HG02840 (cell line): ENCODE measurements around the gene CFDP1.
"Not testable (repeated sequence)": the region's sequence is repeated elsewhere in the genome, so short reads cannot be mapped to it uniquely, and the experiment has no call there.

ENCODE experiments used
- ATAC-seq: cut with Tn5 transposase; IDR thresholded peaks from one replicate; pipeline ENCODE4 v1.9.1; 2021; ENCODE audit warnings: mild to moderate bottlenecking, moderate library complexity, moderate number of reproducible peaks; ENCODE audit not compliant: unreplicated experiment, low FRiP score

CFDP1 gene

DNA sequence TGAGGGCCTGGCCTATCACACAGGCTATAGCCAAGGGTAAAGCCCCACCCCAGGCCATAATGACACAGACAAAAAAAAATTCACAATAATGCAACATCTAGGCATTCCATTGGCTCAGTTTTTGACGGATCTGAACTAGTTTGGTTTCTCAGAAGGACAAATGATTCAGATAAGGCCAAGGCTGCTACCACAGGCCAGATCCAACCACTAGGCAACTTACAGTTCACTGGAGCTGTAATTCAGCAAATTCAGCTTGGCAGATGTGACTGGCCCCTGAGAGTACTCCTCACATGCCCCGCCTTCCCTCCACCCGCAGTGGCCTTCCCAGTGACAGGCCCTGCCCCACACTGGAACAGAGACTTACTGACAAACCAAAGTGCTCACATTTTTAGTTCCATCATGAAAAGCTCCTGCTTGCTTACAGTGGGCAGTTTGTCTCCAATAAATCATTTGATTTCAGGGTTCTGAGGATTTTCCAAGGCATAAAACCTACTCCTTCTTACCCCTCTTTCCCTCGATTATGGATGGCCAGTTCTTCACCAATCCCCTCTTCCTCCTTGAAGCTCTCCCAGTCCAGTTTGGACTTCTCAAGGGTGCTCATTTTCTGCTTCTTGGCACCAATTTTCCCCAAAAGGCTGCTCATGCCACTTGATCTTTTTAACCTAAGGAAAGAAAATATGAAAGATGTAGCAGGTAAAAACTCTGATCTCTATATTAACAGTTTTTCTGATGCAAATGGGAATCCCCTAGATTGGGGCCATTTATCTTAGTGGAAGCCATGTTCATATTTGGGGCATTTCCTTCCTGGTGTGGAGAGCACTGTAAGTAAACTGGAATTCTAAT, 128.6 kb downstream of the CFDP1 start:
- no peak for ATAC-seq

DNA sequence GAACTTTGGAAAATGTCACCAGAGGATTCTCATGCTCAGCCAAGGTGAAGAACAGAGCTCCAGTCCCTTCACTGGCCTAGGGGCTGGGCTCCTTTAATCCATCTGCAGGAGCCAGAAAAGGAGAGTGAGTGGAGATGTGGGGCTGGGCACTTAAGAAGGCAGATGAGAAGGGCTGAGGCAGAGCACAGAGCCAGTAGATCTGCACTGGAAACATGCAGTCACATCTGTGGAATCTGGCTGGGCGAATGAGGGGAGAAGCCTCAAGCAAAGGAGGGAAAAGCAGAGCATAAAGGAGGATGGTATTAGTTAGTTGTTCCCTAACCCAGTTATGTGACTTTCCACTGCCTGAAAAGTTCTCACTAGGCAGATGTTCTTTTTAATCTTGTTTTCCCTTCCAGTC, 131.5 kb downstream of the CFDP1 start:
- no peak for ATAC-seq

DNA sequence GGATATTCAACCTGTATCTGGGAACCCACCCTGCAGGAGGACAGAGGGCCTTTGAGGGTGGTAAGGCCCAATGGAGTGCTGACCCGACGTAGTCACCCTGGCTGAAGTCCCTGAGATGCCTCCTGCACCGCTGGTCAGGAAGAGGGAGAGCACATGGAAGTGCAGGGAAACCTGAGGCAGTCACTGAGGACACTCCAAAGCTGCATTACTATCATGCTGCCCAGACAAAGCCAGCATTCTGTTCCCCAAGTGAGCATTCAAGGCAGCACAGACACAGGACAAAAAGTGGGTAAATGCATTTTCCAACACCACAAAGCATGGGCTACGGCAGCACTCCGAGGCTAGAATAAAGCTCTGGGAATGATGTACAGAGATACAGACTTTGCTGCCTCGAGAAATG, 135.0 kb downstream of the CFDP1 start:
- no peak for ATAC-seq

DNA sequence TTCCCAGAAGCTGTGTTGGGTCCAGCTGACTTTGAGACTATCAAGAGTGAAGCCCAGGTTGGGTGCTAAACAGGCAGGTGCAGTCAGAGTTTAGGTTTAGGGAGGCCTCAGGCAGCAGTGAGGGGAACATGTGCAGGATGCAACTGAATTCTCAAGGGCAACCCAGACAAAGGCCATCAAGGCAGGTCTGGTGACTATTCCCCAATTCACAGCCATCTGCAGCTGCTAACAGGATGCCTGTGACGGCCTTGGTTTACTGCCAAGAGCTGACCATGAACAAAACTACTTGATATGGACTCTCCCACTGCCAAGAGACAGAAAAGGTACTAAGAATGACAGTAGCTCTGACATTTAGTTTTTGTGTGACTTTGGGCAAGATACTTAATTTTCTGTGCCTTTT, 136.7 kb downstream of the CFDP1 start:
- no peak for ATAC-seq

DNA sequence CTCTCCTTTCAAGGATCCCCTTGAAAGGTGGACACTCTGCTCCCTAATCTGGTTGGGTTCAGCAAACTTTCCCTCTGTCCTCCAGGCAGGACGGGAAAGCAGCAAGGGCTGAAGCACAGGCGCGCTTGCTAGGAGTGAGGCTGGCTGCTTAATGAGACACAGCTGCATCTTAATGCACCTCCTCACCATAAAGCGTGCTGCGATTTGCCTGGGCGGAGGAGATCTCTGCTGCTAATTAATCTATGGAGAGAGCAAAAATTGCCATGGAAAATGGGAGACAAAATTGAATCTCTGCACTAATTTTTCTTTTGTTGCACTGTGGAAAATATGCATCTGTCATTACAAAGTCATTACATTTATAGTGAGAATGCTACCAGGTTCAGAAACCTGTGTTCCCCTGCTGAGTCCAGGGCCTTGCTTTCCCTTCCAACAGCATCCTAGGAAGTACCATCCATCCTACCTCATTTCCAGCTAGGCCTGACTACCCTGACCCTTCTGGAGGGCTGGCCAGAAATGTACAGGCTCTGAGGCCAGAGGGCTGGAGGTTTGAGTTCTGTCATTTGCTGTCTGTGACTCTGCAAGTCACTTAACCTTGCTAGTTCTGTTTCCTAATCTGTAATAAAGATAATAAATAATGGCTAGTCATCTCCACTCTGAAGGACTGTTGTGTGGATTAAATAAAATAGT, 138.4 kb downstream of the CFDP1 start:
- ATAC-seq, result no peak

DNA sequence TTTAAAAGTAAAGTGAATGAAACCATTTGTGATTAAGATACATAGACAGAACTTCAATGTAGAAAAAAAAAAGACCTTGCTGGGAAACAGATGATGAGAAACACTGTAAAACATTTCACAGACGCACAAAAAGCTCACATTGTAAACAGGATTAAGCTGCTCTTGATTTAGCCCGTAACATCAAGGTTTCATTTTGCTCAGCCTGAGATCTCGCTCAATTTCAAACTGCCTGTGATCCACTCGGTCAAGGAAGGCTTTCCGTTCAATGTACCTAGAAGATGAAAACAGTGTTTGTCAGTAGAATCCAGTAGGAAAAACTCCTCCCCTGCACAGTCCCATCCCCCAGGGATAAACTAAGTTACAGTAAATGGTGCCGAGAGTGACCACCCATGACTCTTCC, 139.5 kb downstream of the CFDP1 start:
- ATAC-seq, result no peak

DNA sequence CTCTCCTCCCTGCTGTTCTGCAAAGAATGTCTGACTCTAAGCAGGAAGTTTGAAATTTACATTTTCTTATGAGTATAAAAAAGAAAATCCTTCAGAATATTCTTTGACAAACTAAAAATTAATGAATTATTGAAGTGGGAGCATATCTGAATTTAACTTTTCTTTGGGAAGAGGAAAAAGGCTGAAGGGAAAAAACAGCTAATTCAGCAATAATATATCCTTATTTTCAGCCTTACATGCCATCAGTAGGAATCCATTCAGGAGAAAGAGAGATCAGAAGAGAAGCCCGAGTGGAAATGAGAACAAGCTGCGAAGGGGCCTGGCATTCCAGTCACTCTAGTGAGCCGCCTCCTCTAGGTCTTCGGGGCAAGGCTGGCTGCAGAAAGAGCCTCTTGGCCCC, 140.1 kb downstream of the CFDP1 start:
- no peak for ATAC-seq

DNA sequence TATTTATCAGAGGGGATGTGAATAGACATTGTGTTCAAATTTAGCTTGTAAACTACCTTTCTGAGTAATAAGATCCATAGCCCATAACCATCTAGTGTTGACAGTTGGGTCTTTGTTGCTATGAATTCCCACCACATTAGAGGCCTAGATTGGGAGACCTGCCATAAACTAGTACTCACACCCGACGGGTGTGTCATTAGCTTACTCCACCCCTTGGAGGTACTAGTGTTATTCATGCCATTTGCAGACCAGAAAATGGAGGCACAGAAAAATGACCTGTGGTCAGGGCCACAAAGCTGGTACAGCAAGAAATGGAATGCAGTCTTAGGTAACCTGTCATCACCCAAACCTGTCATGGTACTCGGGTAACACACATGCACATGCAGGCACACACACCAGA, 140.6 kb downstream of the CFDP1 start:
- no peak for ATAC-seq

DNA sequence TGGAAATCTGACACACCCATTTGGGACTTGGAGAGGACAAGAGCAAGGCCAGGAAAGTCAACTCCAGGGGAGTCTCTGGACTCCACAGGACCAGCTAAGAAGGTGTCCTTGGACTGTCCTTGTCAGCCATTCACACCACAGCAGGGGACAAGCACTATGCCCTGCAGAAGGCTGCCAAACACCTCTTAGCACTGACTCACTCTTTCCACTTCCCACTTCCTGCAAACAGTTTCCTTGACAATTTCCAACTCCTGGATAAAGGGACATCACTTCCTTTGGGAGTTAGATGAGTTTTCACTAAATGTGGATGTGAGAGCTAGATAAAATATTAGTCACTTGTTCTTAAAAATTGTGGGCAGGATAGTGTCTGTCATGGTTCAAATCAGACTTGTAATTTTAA, 144.1 kb downstream of the CFDP1 start:
- ATAC-seq, result no peak

DNA sequence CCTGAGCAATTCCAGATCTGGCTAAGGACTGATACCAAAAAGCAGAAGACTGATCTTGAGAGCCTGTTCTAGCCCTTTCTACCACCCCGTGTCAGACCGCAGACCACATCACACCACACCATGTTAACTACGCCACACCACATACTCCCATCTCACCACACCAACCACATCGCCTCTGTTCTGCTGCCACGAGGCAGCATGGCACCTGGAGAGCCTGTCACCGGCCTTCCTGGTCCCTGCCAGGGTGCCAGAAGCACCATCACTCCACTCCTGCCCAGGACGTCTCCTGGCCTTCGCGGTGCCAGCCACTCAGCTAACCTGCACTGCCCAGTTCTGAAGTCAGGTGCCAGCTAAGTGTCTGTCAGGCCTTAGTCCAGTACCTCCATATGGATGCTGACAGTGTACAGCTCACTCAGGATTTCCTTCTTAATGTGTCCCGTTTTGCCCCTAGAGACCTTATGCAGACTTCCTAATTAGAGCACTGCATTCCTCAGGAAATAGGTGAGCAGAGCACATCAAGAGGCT, 144.6 kb downstream of the CFDP1 start:
- no peak for ATAC-seq

DNA sequence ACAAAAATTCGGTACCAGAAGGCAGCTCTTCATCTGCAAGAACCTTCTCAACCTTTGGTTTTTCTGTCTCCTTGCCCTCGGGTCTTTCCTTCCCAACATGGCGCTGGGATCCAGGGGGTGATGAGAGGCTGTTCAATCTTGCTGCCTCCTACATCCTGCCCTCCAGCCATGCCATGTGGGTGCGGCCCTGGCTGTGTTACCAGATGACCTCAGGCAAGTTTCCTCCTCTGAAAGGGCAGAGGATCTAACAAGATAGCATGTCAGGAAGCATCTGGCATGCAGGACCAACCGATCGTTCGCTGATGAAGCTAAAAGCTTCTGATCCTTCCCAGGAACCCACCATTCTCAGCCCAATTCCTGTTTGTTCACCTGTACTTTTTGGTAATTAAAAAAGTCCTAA, 145.1 kb downstream of the CFDP1 start:
- no peak for ATAC-seq

DNA sequence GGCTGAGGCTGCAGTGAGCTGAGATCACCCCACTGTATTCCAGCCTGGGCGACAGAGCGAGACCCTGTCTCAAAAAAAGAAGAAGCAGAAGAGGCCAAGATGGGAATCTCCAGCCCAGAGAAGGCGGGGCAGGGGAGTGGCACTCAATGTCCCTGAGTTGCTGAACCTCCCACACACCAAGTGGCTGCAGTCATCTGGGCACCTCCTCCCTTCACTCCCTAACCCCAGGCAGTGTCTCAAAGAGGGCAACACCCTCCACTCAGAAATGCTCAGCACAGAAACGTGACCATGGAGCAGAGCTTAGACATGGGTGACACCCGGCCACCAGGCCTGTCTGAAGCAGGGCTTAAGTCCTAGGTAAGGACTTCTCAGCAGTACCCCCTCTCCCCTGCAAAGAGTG, 145.6 kb downstream of the CFDP1 start:
- no peak for ATAC-seq

DNA sequence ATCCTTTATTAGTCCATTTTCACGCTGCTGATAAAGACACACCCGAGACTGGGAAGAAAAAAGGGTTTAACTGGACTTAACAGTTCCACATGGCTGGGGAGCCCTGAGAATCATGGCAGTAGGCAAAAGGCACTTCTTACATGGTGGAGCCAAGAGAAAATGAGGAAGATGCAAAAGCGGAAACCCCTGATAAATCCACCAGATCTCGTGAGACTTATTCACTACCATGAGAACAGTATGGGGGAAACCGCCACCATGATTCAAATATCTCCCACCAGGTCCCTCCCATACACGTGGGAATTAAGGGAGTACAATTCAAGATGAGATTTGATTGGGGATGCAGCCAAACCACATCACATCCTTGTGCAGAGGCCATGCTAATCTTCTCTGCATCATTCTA, 146.9 kb downstream of the CFDP1 start:
- ATAC-seq, result no peak

DNA sequence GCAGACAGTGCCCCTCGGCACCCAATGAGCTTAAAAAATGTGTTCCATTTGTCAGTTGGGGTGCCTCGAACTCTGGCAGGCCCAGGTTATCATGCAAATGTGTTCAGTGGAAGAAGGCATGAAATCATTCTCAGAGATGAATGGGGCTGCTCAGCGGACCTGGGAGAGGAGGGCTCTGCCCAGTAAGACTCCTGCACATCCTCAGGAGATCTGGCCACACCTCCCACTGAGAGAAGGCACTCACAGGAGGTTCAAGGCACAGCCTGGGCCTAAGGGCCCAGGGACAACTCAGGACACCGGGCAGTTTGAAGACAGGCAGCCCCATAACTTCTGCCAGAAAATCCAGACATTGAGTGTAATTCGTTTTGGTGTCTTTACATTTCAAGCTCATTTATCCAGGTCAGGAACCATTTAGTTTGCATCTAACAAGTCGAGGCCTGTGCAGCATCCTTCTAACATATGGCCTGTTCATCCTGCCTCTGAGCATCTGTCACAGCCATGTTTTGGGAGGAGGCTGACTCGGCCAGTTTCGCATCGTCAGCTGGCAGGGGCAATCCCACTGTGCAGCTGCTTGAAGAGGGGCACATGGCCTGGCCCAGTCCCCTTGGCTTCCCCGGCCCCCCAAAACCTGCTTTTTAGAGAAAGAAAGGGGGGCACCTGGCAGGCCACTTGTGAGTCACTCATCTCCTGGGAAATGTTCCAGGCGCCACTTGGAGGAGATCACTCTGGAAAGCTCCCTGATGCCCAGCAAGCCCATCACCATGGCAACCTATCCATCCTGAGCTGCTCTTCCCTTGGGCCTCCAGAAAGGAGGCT, 150.6 kb downstream of the CFDP1 start:
- ATAC-seq, result no peak

DNA sequence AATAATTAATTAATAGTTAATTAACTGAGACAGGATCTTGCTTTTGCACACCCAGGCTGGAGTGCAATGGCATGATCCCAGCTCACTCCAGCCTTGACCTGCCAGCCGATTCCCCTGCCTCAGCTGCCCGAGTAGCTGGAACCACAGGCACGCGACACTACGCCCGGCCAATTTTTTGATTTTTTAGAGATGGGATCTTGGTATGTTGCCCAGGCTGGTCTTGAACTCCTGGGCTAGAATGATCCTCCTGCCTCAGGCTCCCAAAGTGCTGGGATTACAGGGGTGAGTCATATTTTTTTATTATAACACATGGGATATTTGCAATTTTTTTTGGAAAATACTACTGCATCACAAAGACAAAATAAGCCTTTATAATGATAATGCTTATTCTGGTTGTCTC, 151.5 kb downstream of the CFDP1 start:
- ATAC-seq, result no peak

DNA sequence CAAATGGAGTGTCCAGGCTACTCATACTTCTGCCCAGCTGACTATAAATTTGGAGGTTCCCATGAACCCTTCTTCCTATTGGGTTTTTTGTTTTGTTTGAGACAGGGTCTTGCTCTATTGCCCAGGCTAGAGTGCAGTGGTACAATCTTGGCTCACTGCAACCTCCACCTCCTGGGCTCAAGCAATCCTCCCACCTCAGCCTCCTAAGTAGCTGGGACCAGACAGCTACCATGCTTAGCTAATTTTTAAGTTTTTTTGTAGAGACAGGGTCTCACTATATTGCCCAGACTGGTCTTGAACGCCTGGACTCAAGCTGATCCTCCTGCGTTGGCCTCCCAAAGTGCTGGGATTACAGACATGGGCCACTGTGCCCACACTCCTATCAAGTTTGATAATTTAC, 152.3 kb downstream of the CFDP1 start:
- not testable (repeated sequence) for ATAC-seq

DNA sequence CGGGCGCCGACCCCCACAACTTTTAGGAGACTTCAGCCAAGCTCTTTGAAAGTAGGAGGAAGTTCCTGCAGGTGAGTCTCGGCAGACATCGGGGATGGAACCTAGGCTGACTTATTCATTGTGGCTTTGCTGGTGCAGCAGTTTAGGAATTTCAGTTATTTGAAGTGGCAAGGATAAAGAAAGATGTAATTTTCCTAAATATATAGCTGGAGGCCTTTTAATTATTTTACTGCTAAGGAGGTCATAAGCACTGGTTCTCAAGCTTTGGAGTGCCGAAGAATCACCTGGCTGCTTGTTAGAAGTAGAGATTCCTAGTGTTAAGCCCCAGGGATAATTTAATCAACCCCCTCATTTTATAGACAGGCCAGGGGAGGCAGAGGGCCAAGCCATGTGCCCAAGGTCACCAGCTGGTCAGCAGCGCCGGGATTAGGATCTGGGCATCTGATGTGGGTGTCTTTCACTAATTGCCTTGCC, 152.9 kb downstream of the CFDP1 start:
- ATAC-seq, result no peak

DNA sequence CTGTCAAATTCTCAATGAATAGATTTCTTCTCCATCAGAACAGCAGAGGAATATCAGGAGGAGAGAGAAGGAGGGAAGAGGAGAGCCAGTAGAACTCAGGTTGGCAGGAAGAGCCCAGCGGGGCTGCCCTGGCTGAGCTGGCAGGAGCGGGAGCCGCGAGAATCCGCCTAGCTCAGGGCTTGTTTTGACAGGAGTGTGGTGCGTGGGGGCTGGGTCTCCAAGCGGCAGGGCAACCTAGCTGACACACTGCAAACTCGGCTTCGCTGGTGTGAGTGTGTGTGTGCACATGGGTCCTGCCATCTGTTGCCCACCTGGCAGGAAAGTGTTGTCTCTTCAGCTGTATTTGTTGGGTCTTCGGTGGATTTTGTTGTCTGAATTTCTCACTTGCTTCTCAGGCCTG, 154.0 kb downstream of the CFDP1 start:
- no peak for ATAC-seq

DNA sequence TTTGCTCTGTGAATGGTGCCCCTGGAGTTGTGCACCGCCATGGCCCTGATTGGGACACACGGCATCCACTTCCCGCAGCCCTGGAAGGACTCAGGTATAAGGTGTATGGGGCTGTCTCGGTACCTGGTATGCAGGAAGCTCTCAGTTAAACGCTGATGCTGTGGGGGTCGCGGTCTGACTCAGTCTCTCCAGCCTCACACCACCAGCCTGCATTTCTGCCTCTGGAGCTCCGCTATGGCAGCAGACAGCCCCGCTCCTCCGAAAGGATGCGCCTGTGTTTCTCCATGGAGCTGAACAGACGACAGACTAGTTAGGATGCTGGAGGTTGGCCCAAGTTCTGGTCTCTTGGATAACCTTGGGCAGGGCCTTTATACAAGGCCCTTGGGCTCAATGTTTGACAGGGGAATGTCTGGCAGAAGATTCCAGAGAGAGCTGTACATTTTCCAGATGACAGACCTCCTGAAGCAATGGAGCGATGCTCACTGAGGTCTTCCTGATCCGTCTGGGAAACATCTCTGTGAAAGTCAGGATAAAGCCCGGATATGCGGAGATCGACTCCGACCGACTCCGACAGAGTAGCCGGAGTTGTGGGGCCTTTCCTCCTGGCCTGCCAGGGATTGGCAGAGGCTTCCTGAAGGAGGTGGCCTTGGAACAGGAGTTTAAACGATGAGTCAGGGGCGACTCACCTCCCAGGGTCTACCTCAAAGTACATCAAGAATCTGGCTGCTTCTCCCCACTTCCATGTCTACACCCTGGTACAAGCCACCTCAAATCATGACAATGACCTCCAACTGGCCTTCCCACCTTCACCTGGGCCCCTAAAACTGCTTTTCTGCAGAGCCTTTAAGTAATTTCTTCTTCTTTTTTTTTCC, 160.0 kb downstream of the CFDP1 start:
- no peak for ATAC-seq

DNA sequence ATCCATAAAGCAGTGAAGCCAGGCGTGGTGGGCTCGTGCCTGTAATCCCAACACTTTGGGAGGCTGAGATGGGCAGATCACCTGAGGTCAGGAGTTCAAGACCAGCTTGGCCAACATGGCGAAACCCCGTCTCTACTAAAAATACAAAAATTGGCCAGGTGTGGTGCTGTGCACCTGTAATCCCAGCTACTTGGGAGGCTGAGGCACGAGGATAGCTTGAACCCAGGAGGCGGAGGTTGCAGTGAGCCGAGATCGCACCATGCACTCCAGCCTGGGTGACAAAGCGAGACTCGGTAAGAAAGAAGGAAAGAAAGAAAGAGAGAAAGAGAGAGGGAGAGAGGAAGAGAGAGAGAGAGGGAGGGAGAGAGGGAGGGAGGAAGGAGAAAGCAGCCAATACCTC, 160.7 kb downstream of the CFDP1 start:
- not testable (repeated sequence) for ATAC-seq
